ENCODE results near the gene PCDHGB7.
"Not testable (repeated sequence)": the region's sequence is repeated elsewhere in the genome, so short reads cannot be mapped to it uniquely, and the experiment has no call there.

PCDHGB7 gene

DNA sequence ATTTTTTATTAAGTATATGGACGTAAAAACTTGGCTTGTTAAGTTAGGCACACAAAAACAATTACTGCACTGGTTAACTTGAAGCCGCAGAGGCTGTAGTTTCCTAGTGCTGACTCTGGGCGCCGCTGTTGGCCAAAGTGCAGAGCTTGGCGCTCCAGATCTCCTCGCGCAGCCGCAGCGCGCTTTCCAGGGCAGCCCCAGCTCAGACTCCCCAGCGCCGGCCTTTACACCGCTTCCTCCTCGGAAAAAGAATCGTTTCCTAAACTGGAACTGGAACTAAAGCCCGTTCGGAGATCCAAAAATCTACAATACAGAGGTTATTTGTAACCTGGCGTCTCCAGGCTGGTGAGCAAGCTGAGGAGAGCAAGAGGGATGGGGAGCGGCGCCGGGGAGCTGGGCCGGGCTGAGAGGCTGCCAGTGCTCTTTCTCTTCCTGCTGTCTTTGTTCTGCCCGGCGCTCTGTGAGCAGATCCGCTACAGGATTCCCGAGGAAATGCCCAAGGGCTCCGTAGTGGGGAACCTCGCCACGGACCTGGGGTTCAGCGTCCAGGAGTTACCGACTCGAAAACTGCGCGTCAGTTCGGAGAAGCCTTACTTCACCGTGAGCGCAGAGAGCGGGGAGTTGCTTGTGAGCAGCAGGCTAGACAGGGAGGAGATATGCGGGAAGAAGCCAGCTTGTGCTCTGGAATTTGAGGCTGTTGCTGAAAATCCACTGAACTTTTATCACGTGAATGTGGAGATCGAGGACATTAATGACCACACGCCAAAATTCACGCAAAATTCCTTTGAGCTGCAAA, 19.5 kb upstream of the PCDHGB7 start, which contains the start of gene PCDHGB5:
Gene PCDHGB5 (plus strand): TSS at position 192 of the 796 bp plus-strand sequence. CDS start 181 bp downstream, at position 373.
- not testable (repeated sequence) for FAIRE-seq; DNase-seq (ENCODE audit: low spot score)

- DNase-seq (ENCODE audit: low spot score) (no peak), FAIRE-seq (no peak)
Measured at GRCh38 chr5:141398608-141399007, 18.9 kb upstream of the PCDHGB7 start.

DNA sequence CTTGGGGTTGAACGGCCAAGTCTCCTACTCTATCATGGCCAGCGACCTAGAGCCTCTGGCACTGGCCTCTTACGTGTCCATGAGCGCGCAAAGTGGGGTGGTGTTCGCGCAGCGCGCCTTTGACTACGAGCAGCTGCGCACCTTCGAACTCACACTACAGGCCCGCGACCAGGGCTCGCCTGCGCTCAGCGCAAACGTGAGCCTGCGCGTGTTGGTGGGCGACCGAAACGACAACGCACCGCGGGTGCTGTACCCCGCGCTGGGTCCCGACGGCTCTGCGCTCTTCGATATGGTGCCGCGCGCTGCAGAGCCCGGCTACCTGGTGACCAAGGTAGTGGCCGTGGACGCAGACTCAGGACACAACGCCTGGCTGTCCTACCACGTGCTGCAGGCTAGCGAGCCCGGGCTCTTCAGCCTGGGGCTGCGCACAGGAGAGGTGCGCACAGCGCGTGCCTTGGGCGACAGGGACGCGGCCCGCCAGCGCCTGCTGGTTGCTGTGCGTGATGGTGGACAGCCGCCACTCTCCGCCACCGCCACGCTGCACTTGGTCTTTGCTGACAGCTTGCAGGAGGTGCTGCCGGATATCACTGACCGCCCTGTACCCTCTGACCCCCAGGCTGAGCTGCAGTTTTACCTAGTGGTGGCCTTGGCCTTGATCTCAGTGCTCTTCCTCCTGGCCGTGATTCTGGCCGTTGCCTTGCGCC, 17.8 kb upstream of the PCDHGB7 start:
- no peak for FAIRE-seq
- DNase-seq (ENCODE audit: low spot score) = no peak

DNA sequence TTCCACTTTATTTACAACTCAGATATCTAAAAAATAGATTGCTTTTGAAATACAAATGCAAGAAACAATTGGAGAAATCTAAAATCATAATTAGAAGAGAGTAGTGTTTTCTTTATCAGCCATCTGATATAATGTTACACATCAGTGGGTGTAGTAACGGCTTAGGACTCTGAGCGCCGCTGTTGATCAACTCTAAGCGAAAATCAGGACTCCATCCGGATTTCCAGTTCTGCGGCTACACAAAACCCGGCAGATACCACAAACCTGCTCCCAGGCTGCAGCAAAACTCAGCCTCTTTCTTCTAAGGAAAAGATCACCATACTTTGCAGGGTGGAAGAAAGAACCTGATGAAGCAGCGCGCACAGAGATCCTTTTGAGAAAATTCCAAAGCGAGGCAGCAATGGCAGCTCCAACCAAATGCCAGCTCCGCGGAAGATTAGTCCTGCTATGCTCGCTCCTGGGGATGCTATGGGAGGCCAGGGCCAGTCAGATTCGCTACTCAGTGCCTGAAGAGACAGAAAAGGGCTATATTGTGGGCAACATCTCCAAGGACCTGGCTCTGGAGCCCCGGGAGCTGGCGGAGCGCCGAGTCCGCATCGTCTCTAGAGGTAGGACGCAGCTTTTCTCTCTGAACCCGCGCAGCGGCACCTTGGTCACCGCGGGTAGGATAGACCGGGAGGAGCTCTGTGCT, 14.8 kb upstream of the PCDHGB7 start, which contains the start of gene PCDHGA9:
Gene PCDHGA9 (plus strand): TSS at position 226 of the 691 bp plus-strand sequence. CDS start 175 bp downstream, at position 401.
- no peak for DNase-seq (ENCODE audit: low spot score)

DNA sequence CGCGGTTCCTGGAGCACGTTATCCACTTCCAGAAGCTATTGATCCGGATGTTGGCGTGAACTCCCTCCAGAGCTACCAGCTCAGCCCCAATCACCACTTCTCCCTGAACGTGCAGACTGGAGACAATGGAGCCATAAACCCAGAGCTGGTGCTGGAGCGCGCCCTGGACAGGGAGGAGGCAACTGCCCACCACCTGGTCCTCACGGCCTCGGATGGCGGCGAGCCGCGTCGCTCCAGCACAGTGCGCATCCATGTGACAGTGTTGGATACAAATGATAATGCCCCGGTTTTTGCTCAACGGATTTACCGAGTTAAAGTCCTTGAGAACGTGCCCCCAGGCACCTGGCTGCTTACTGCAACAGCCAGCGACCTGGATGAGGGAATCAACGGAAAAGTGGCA, 14.1 kb upstream of the PCDHGB7 start:
- no peak for FAIRE-seq
- no peak for DNase-seq (ENCODE audit: low spot score)

More for the DNA sequence above, 14.8 kb upstream of the PCDHGB7 start, which contains the start of gene PCDHGA9:
- FAIRE-seq = no peak

- DNase-seq (ENCODE audit: low spot score) = peak; percentile 35
- not testable (repeated sequence) for FAIRE-seq
Measured at GRCh38 chr5:141407790-141408505, 9.5 kb upstream of the PCDHGB7 start, which contains the start of gene PCDHGB6. Gene PCDHGB6, plus strand, starts transcription at chr5:141408021. Its CDS starts 182 bp downstream, at chr5:141408203.

GRCh38 chr5:141409598-141410306, 7.7 kb upstream of the PCDHGB7 start:
- FAIRE-seq (no peak), DNase-seq (ENCODE audit: low spot score) (no peak)

GRCh38 chr5:141411575-141411974, 5.9 kb upstream of the PCDHGB7 start:
- DNase-seq (ENCODE audit: low spot score) (no peak), FAIRE-seq (no peak)

- DNase-seq (ENCODE audit: low spot score) = peak; percentile 56
Measured at GRCh38 chr5:141412854-141413539, 4.5 kb upstream of the PCDHGB7 start, which contains the start of gene PCDHGA10. Gene PCDHGA10, plus strand, starts transcription at chr5:141412987. Its CDS starts 189 bp downstream, at chr5:141413176.

GRCh38 chr5:141413540-141414069, 3.9 kb upstream of the PCDHGB7 start:
- FAIRE-seq (no peak), DNase-seq (ENCODE audit: low spot score) (no peak)

More at GRCh38 chr5:141412854-141413539, 4.5 kb upstream of the PCDHGB7 start, which contains the start of gene PCDHGA10:
- FAIRE-seq = peak; percentile 52

GRCh38 chr5:141414548-141415274, 2.8 kb upstream of the PCDHGB7 start:
- DNase-seq (ENCODE audit: low spot score); FAIRE-seq: not testable (repeated sequence)

GRCh38 chr5:141415275-141415618, 2.2 kb upstream of the PCDHGB7 start:
- DNase-seq (ENCODE audit: low spot score); FAIRE-seq: not testable (repeated sequence)

DNA sequence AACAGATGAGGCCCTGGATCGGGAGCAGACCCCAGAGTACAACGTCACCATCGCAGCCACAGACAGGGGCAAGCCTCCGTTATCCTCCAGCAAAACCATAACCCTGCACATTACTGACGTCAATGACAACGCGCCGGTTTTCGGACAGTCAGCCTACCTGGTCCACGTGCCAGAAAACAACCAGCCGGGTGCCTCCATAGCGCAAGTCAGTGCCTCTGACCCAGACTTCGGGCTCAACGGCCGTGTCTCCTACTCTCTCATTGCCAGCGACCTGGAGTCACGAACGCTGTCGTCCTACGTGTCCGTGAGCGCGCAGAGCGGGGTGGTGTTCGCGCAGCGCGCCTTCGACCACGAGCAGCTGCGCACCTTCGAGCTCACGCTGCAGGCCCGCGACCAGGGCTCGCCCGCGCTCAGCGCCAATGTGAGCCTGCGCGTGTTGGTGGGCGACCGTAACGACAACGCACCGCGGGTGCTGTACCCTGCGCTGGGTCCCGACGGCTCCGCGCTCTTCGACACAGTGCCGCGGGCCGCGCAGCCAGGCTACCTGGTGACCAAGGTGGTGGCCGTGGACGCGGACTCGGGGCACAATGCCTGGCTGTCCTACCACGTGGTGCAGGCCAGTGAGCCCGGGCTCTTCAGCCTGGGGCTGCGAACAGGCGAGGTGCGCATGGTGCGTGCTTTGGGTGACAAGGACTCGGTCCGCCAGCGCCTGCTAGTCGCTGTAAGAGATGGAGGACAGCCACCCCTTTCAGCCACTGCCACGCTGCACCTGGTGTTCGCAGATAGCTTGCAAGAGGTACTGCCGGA, 1.8 kb downstream of the PCDHGB7 start:
- FAIRE-seq = no peak
- DNase-seq (ENCODE audit: low spot score) = no peak

DNA sequence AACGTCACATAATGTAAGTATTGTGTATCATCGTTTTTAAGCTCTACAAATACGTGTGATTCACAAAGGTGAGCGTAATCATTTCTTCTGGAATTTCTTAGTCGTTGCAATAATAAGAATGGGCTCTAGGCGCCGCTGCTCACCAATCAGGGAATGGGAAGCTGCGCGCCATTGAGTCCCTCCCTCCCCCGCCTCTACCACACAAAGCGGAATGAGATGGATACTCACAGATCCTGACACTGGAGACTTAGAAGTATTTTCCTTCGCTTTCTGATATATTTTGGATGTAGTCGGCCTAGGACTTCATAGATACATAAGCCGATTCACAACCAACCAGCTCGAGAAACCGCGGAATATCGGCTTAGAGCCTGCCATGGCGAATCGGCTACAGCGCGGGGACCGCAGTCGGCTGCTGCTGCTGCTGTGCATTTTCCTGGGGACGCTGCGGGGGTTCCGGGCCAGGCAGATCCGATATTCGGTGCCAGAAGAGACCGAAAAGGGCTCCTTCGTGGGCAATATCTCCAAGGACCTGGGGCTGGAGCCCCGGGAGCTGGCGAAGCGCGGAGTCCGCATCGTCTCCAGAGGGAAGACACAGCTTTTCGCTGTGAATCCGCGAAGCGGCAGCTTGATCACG, 3.5 kb downstream of the PCDHGB7 start, which contains the start of gene PCDHGA11:
Gene PCDHGA11 (plus strand): TSS at position 197 of the 634 bp plus-strand sequence. CDS start 177 bp downstream, at position 374.
- no peak for DNase-seq (ENCODE audit: low spot score)
- FAIRE-seq = no peak

DNA sequence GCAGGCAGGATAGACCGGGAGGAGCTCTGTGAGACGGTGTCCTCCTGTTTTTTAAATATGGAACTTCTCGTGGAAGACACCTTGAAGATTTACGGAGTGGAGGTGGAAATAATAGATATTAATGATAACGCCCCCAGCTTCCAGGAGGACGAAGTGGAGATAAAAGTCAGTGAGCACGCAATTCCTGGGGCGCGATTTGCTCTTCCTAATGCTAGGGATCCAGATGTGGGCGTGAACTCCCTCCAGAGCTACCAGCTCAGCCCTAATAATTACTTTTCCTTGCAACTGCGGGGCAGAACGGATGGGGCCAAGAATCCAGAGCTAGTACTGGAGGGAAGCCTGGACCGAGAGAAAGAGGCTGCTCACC, 4.0 kb downstream of the PCDHGB7 start:
- DNase-seq (ENCODE audit: low spot score) = no peak
- no peak for FAIRE-seq

- FAIRE-seq = no peak
- DNase-seq (ENCODE audit: low spot score) = no peak
Measured at GRCh38 chr5:141422742-141423291, 5.3 kb downstream of the PCDHGB7 start.
